HG02970 (cell line): ENCODE results near the gene CRB2.
"Not testable (repeated sequence)": the region's sequence is repeated elsewhere in the genome, so short reads cannot be mapped to it uniquely, and the experiment has no call there.

Experiments
- ATAC-seq: cut with Tn5 transposase; IDR thresholded peaks from one replicate; pipeline ENCODE4 v1.9.1; 2021; ENCODE audit warnings: mild to moderate bottlenecking, moderate library complexity, moderate number of reproducible peaks; ENCODE audit not compliant: unreplicated experiment, low FRiP score

CRB2 gene

GRCh38 chr9:123398938-123399337 lies 42.9 kb downstream of the CRB2 start:
- not testable (repeated sequence) for ATAC-seq

- no peak for ATAC-seq
Measured at GRCh38 chr9:123399803-123400378, 43.9 kb downstream of the CRB2 start.

GRCh38 chr9:123400926-123401503 lies 45.0 kb downstream of the CRB2 start:
- no peak for ATAC-seq

GRCh38 chr9:123401879-123402513 lies 46.0 kb downstream of the CRB2 start:
- ATAC-seq: no peak

GRCh38 chr9:123402981-123403509 lies 47.0 kb downstream of the CRB2 start:
- no peak for ATAC-seq

GRCh38 chr9:123406016-123406415 lies 50.0 kb downstream of the CRB2 start:
- ATAC-seq: no peak

- ATAC-seq: no peak
Measured at GRCh38 chr9:123406691-123407216, 50.8 kb downstream of the CRB2 start.

- no peak for ATAC-seq
Measured at GRCh38 chr9:123407217-123407851, 51.3 kb downstream of the CRB2 start.

GRCh38 chr9:123408313-123409262 lies 52.6 kb downstream of the CRB2 start:
- ATAC-seq: no peak

GRCh38 chr9:123410281-123410910 lies 54.4 kb downstream of the CRB2 start:
- ATAC-seq: no peak

GRCh38 chr9:123411191-123411590 lies 55.2 kb downstream of the CRB2 start:
- ATAC-seq: no peak

GRCh38 chr9:123411636-123412035 lies 55.6 kb downstream of the CRB2 start:
- no peak for ATAC-seq

- no peak for ATAC-seq
Measured at GRCh38 chr9:123412171-123412820, 56.3 kb downstream of the CRB2 start.

- ATAC-seq: no peak
Measured at GRCh38 chr9:123414204-123414603, 58.2 kb downstream of the CRB2 start.

GRCh38 chr9:123414936-123415930 lies 59.2 kb downstream of the CRB2 start:
- ATAC-seq: no peak

- ATAC-seq: no peak
Measured at GRCh38 chr9:123416176-123416575, 60.2 kb downstream of the CRB2 start.

- ATAC-seq: no peak
Measured at GRCh38 chr9:123417289-123418051, 61.5 kb downstream of the CRB2 start.
